Lower lobe of right lung (tissue), 2 donors: ENCODE data around the gene ZNG1A. TPM values are rescaled to one million over a fixed set of nuclear protein-coding genes. Genes with fewer than 3 reads are reported as not detected.
"Not testable (repeated sequence)": the region's sequence is repeated elsewhere in the genome, so short reads cannot be mapped to it uniquely, and the experiment has no call there.

Experiments used
- ATAC-seq, 2 donors: fragments of 200-7000 bp; cut with Tn5 transposase; one replicate each; pipeline ENCODE4 v1.9.1; 2020 to 2022; ENCODE audit warnings: mild to moderate bottlenecking in 2 of 2, moderate library complexity in 2 of 2
- DNase-seq: peaks from one replicate; pipeline ENCODE4 v3.0.0-alpha.2; 2020
- H3K27ac ChIP-seq: fragments of 200-600 bp; one replicate; pipeline ENCODE4 v1.8.0; 2022
- H3K27me3 ChIP-seq: fragments of 200-600 bp; one replicate; pipeline ENCODE4 v1.8.0; 2022; ENCODE audit warnings: low read depth
- H3K36me3 ChIP-seq: fragments of 200-600 bp; one replicate; pipeline ENCODE4 v1.8.0; 2022; ENCODE audit warnings: mild to moderate bottlenecking
- H3K4me1 ChIP-seq: fragments of 200-600 bp; one replicate; pipeline ENCODE4 v1.8.0; 2022
- H3K4me3 ChIP-seq: fragments of 200-600 bp; one replicate; pipeline ENCODE4 v1.8.0; 2022; ENCODE audit warnings: mild to moderate bottlenecking
- H3K9me3 ChIP-seq: fragments of 200-600 bp; one replicate; pipeline ENCODE4 v1.8.0; 2022
- CTCF ChIP-seq: fragments of 200-600 bp; IDR thresholded peaks from one replicate; pipeline ENCODE4 v1.8.0; 2022; ENCODE audit warnings: antibody characterized with exemption, mild to moderate bottlenecking
- intact Hi-C: fragments of 100-400 bp; cut with DNase I; formaldehyde crosslinking; loops from one replicate; pipeline ENCODE4 v1.11.0; 2022
- total RNA-seq: library from RNA; stranded (reverse); fragmentation: NEBNext Ultra II Directional; extraction: Animal tissue kit (Norgen Biotek cat#: 25700); gene quantifications from one replicate; pipeline ENCODE4 v1.2.1, GENCODE V29; 2021
- donor health status: DM: no; HTN: yes; CAD: no; lungs with severe emphysema.

ZNG1A gene
- total RNA-seq, 1 donor from 2014 or later, result 28.4 TPM

GRCh38 chr9:221989-222776 is 43.3 kb upstream of the ZNG1A start:
- ATAC-seq (peak; percentile 41 to 46), DNase-seq (no peak)
- no peak for TF ChIP-seq CTCF
- H3K27me3 ChIP-seq, result no peaks in the 10 kb centered on the region
- intact Hi-C loops, result no loop called here
- no peaks in the 10 kb centered on the region for H3K9me3 ChIP-seq
- peak overlapping the region; percentile 56 for H3K27ac ChIP-seq
- no peak overlapping the region for H3K4me3 ChIP-seq
- H3K4me1 ChIP-seq, result peaks cover 42% of the 10 kb centered on the region
- no peaks in the 10 kb centered on the region for H3K36me3 ChIP-seq

- ATAC-seq, result peak in 1 of 2 donors; percentile 42
Measured at GRCh38 chr9:219670-220365, 41.0 kb upstream of the ZNG1A start.

GRCh38 chr9:219036-219435 is 40.2 kb upstream of the ZNG1A start:
- H3K36me3 ChIP-seq, ATAC-seq, intact Hi-C loops, H3K4me3 ChIP-seq, H3K27me3 ChIP-seq, H3K9me3 ChIP-seq, H3K27ac ChIP-seq, DNase-seq: not testable (repeated sequence)
- peaks cover 51% of the 10 kb centered on the region for H3K4me1 ChIP-seq

More at GRCh38 chr9:219670-220365, 41.0 kb upstream of the ZNG1A start:
- TF ChIP-seq CTCF, result no peak
- DNase-seq, result peak; percentile 67
- H3K27me3 ChIP-seq, result no peaks in the 10 kb centered on the region
- intact Hi-C loops, result no loop called here
- H3K9me3 ChIP-seq, result no peaks in the 10 kb centered on the region
- no peak overlapping the region for H3K4me3 ChIP-seq
- H3K36me3 ChIP-seq, result no peaks in the 10 kb centered on the region
- peak overlapping the region; percentile 14 for H3K27ac ChIP-seq
- peaks cover 57% of the 10 kb centered on the region for H3K4me1 ChIP-seq

- no peak for ATAC-seq
- DNase-seq, result no peak
- Histone ChIP-seq H3K36me3 (no peaks in the 10 kb centered on the region), H3K4me1 (peaks cover 53% of the 10 kb centered on the region), H3K27ac (no peak overlapping the region), H3K9me3 (no peaks in the 10 kb centered on the region), H3K27me3 (no peaks in the 10 kb centered on the region), H3K4me3 (peak overlapping the region; percentile 65)
- TF ChIP-seq CTCF, result no peak
- intact Hi-C loops, result no loop called here
Measured at GRCh38 chr9:217950-218349, 39.1 kb upstream of the ZNG1A start.

- intact Hi-C loops, result no loop called here
- ATAC-seq, result no peak
- Histone ChIP-seq H3K9me3 (no peaks in the 10 kb centered on the region), H3K4me1 (peaks cover 54% of the 10 kb centered on the region), H3K36me3 (no peaks in the 10 kb centered on the region), H3K27me3 (no peaks in the 10 kb centered on the region), H3K4me3 (peak overlapping the region; percentile 65), H3K27ac (peak overlapping the region; percentile 92)
- TF ChIP-seq CTCF, result no peak
- no peak for DNase-seq
Measured at GRCh38 chr9:216866-217265, 38.0 kb upstream of the ZNG1A start.

GRCh38 chr9:215631-216155 is 36.8 kb upstream of the ZNG1A start:
- H3K27ac ChIP-seq, result peak overlapping the region; percentile 92
- DNase-seq (no peak), ATAC-seq (no peak)
- peaks cover 59% of the 10 kb centered on the region for H3K4me1 ChIP-seq
- H3K4me3 ChIP-seq, result peak overlapping the region; percentile 65
- no peaks in the 10 kb centered on the region for H3K36me3 ChIP-seq
- H3K27me3 ChIP-seq, result no peaks in the 10 kb centered on the region
- no peak for TF ChIP-seq CTCF
- no peaks in the 10 kb centered on the region for H3K9me3 ChIP-seq
- intact Hi-C loops, result no loop called here
